IPS-18a (cell line): ENCODE results near the gene OOSP4A.
"Not testable (repeated sequence)": the region's sequence is repeated elsewhere in the genome, so short reads cannot be mapped to it uniquely, and the experiment has no call there.

ENCODE experiments used
- H3K27ac ChIP-seq: one replicate; pipeline ENCODE4 v1.5.1; 2013; ENCODE audit warnings: low read length
- H3K27me3 ChIP-seq: one replicate; pipeline ENCODE4 v1.6.1; 2013; ENCODE audit warnings: mild to moderate bottlenecking, low read length; ENCODE audit not compliant: control insufficient read depth, insufficient read depth
- H3K36me3 ChIP-seq: one replicate; pipeline ENCODE4 v1.6.1; 2013; ENCODE audit warnings: low read depth, low read length; ENCODE audit not compliant: control insufficient read depth
- H3K4me1 ChIP-seq: one replicate; pipeline ENCODE4 v1.6.1; 2013; ENCODE audit warnings: low read depth, low read length; ENCODE audit not compliant: control insufficient read depth
- H3K4me3 ChIP-seq: one replicate; pipeline ENCODE4 v1.5.1; 2013; ENCODE audit warnings: low read length
- H3K9ac ChIP-seq: one replicate; pipeline ENCODE4 v1.6.1; 2013; ENCODE audit warnings: mild to moderate bottlenecking, low read length, moderate library complexity
- H3K9me3 ChIP-seq: one replicate; pipeline ENCODE4 v1.6.1; 2013; ENCODE audit warnings: low read depth, low read length; ENCODE audit not compliant: control insufficient read depth

The OOSP4A gene

DNA sequence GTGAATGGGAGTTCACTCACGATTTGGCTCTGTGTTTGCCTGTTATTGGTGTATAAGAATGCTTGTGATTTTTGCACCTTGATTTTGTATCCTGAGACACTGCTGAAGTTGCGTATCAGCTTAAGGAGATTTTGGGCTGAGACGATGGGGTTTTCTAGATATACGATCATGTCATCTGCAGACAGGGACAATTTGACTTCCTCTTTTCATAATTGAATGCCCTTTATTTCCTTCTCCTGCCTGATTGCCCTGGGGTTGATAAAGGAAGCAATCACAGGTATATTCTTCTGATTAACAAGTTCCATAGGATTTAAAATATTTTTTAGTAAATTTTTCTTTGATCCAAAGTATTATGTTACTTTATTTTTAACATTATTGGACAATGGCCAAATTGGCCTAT, 18.2 kb downstream of the OOSP4A start:
- H3K4me3 ChIP-seq, H3K36me3 ChIP-seq, H3K9me3 ChIP-seq, H3K27me3 ChIP-seq, H3K4me1 ChIP-seq, H3K27ac ChIP-seq, H3K9ac ChIP-seq: not testable (repeated sequence)

DNA sequence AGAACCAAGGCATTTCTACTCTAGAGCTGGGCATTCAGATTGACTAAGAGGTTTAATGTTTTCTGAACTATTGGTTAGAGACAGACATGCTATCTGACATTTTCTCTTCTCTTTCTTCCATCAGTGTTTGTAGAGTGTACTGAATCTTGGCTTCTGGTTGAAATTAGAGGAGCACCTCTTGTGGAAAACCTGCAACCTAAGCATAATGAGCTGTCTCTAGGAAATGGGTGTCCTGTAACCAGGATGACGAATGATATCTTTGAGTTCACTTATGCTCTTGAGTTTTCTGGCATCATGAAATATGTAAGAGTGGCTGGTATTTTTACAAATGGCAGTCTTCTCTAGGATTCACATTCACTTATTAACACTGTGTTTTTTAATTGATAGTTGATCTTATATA, 19.4 kb downstream of the OOSP4A start:
- Histone ChIP-seq H3K4me1 (no peaks in the 10 kb centered on the region), H3K27me3 (no peaks in the 10 kb centered on the region), H3K36me3 (no peaks in the 10 kb centered on the region), H3K9me3 (no peaks in the 10 kb centered on the region), H3K4me3 (no peak overlapping the region), H3K27ac (no peak overlapping the region), H3K9ac (no peak overlapping the region)

DNA sequence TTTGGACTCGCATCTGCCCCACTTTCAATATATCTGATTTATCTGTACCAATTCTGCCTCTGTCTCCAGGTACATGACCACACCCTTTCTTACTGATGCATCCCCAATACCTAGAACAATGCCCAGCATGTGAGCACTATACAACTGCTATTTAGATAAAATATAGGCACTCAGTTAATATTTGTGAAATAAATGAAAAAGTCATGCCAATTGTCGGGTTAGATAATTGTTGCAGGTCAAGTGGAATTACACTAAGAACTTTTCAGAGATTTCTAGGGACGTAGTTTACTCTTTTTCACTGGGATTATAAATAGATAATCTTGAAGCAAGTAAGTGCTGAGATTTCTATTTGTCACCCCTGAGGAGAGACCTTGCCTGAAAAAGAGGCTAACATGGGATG, 20.5 kb downstream of the OOSP4A start:
- Histone ChIP-seq H3K4me1 (no peaks in the 10 kb centered on the region), H3K27ac (no peak overlapping the region), H3K27me3 (no peaks in the 10 kb centered on the region), H3K9me3 (no peaks in the 10 kb centered on the region), H3K9ac (no peak overlapping the region), H3K36me3 (no peaks in the 10 kb centered on the region), H3K4me3 (no peak overlapping the region)

DNA sequence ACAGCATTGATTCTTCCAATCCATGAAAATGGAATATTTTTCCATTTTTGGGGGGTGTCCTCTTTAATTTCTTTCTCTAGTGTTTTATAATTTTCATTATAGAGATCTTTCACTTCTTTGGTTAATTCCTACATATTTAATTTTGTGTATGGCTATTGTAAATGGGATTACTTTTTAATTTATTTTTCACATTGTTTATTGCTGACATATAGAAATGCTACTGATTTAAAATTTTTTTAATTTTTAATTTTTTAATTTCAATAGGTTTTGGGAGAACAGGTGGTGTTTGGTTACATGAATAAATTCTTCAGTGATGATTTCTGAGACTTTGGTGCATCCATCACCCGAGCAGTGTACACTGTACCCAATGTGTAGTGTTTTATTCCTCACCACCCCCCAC, 26.6 kb downstream of the OOSP4A start:
- peaks cover 5% of the 10 kb centered on the region for H3K9me3 ChIP-seq
- H3K9ac ChIP-seq = no peak overlapping the region
- H3K27me3 ChIP-seq = no peaks in the 10 kb centered on the region
- H3K4me1 ChIP-seq = no peaks in the 10 kb centered on the region
- no peaks in the 10 kb centered on the region for H3K36me3 ChIP-seq
- H3K4me3 ChIP-seq = no peak overlapping the region
- no peak overlapping the region for H3K27ac ChIP-seq

DNA sequence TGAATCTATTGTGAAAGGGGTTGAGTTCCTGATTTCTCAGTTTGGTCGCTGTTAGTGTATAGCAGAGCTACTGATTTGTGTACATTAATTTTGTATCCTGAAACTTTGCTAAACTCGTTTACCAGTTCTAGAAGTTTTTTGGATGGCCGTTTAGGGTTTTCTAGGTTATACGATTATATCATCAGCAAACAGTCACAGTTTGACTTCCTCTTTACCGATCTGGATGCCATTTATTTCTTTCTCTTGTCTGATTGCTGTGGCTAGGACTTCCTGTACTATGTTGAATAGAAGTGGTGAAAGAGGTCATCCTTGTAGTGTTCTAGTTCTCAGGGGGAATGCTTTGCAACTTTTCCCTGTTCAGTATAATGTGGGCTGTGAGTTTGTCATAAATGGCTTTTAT, 28.6 kb downstream of the OOSP4A start:
- Histone ChIP-seq H3K4me1 (no peaks in the 10 kb centered on the region), H3K27ac (no peak overlapping the region), H3K4me3 (no peak overlapping the region), H3K9me3 (peaks cover 5% of the 10 kb centered on the region), H3K36me3 (no peaks in the 10 kb centered on the region), H3K27me3 (no peaks in the 10 kb centered on the region), H3K9ac (no peak overlapping the region)

DNA sequence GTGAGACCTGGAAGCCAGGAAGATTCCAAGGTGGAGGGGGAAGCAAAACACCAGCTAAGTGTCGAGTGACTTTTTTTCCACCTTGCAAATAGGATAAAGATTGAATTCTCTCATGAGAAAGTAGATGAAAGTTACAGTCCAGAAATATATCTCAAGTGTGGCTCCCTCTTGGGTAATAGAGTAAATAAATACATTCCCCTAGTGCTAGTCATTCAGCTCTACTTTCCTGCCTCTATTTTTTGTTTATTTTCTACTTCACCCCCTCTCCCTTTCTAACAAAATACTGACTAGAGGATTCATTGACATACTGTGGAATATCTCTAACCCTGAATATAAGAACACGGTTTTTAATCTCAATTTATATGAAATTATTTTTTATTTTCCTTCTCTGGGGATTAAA, 34.0 kb downstream of the OOSP4A start:
- no peaks in the 10 kb centered on the region for H3K27me3 ChIP-seq

DNA sequence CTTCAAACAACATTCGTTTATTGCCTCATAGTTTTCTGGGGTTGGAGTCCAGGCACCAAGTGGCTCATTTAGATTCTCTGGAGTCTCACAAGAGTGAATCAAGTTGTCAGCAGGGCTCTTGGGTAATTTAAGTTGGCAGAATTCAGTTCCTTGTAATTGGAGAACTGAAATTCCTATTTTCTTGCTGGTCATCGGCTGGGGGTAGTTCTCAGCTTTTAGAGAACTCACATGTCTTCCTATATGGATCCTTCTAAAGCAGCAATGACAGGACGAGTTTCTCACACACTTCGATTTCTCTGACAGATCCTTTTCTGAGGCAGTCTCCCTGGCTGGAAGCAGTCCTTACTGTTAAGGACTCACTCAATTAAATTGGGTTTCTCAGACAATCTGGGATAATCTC, 35.9 kb downstream of the OOSP4A start:
- no peaks in the 10 kb centered on the region for H3K36me3 ChIP-seq
- no peaks in the 10 kb centered on the region for H3K4me1 ChIP-seq
- no peaks in the 10 kb centered on the region for H3K9me3 ChIP-seq
- no peaks in the 10 kb centered on the region for H3K27me3 ChIP-seq
- no peak overlapping the region for H3K9ac ChIP-seq
- no peak overlapping the region for H3K4me3 ChIP-seq
- no peak overlapping the region for H3K27ac ChIP-seq

More for the DNA sequence above, 34.0 kb downstream of the OOSP4A start:
- H3K9me3 ChIP-seq = no peaks in the 10 kb centered on the region
- H3K36me3 ChIP-seq = no peaks in the 10 kb centered on the region
- H3K9ac ChIP-seq = no peak overlapping the region
- no peak overlapping the region for H3K27ac ChIP-seq
- no peaks in the 10 kb centered on the region for H3K4me1 ChIP-seq
- H3K4me3 ChIP-seq = no peak overlapping the region

DNA sequence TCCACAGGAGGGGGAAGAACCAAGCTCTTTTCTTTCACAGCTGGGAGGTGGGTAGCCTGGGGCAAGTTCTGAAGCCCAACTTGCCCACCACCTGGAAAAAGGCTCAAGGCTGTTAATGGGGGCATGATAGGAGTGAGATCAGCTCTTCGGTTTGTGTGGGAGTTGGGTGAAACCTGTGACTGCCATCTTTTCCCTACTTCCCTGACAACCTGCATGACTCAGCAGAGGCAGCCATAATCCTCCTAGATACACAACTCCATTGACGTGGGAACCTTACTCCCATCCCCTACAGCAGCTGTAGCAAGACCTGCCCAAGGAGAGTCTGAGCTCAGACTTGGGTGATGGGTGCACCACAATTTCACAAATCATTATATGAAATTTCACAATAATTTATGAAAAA, 39.9 kb downstream of the OOSP4A start:
- no peaks in the 10 kb centered on the region for H3K36me3 ChIP-seq
- H3K27ac ChIP-seq = no peak overlapping the region
- no peaks in the 10 kb centered on the region for H3K9me3 ChIP-seq
- no peak overlapping the region for H3K9ac ChIP-seq
- no peaks in the 10 kb centered on the region for H3K27me3 ChIP-seq
- H3K4me3 ChIP-seq = no peak overlapping the region
- H3K4me1 ChIP-seq = no peaks in the 10 kb centered on the region

DNA sequence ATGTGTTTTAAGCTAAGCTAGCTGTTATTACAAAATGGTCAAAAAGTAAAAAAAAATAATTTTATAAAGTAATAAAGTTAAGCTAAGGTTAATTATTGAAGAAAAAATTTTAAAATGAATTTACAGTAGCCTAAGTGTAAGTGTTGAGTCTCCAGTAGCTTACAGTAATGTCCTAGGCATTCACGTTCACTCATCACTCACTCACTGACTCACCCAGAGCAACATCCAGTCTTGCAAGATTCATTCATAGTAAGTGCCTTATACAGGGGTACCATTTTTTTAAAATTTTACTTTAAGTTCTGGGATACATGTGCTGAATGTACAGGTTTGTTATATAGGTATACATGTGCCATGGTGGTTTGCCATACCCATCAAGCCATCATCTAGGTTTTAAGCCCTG, 41.5 kb downstream of the OOSP4A start:
- Histone ChIP-seq H3K27me3 (no peaks in the 10 kb centered on the region), H3K27ac (no peak overlapping the region), H3K4me1 (no peaks in the 10 kb centered on the region), H3K36me3 (no peaks in the 10 kb centered on the region), H3K4me3 (no peak overlapping the region), H3K9ac (no peak overlapping the region), H3K9me3 (no peaks in the 10 kb centered on the region)

DNA sequence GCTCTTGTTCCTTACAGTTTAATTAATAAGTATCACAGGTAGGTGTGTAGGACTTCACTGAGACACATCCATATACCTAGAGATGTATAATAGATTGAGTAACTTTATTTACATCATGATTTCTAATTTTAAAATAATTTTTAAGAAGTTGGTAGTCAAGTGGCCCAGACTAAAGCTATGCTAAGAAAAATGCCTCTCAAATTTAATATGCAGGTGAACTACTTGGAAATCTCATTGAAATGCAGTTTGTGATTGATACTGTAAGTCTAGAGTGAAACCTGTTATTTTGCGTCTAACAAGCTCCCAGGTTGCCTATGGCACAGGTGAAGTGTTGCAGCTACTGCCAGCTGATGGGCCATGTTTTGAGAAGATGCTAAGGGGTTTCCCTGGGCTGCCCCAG, 53.0 kb downstream of the OOSP4A start, which contains the start of gene OOSP4B:
OOSP4B (plus strand) TSS at position 301 of the 400 bp plus-strand sequence.
- Histone ChIP-seq H3K4me3 (no peak within 1 kb of the TSS), H3K27ac (no peak within 1 kb of the TSS), H3K9ac (no peak within 1 kb of the TSS), H3K9me3 (no peaks in the 10 kb centered on the region), H3K27me3 (no peaks in the 10 kb centered on the region), H3K4me1 (peaks cover 15% of the 10 kb centered on the region), H3K36me3 (no peaks in the 10 kb centered on the region)

DNA sequence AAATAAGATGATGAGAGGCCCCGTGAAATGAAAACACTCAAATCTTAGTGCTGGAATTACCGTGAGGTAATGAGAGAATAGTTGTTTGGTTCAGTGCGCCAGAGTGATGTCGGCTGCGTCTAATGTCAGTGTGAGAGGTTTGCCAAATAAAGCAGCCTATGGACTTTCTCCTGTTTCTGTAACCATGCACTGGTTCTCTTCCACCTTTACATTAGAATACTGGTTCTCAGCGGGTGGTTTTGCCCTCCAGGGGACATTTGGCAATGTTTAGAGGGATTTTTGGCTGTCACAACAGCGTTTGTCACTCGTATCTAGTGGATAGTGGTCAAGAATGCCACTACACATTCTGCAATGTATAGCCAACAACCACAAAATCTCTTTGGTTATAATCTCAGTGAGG, 54.2 kb downstream of the OOSP4A start:
- peaks cover 15% of the 10 kb centered on the region for H3K4me1 ChIP-seq
- H3K36me3 ChIP-seq = no peaks in the 10 kb centered on the region
- no peak overlapping the region for H3K9ac ChIP-seq
- H3K9me3 ChIP-seq = no peaks in the 10 kb centered on the region
- no peaks in the 10 kb centered on the region for H3K27me3 ChIP-seq
- no peak overlapping the region for H3K27ac ChIP-seq
- H3K4me3 ChIP-seq = no peak overlapping the region
